Brain microvascular endothelial cell (primary cell): Measurements from ENCODE around the gene KLC1.

Experiments used
- DNase-seq: peaks from one replicate; pipeline ENCODE4 v3.0.0-alpha.2; 2020
- H3K27ac ChIP-seq: fragments of 250-450 bp; sonication (Bioruptor Pico); 2 replicates; pipeline ENCODE4 v1.5.1; 2020; ENCODE audit warnings: mild to moderate bottlenecking, moderate library complexity
- H3K27me3 ChIP-seq: fragments of 250-450 bp; sonication (Bioruptor Pico); replicated peaks from 2 replicates; pipeline ENCODE4 v1.5.1; 2020; ENCODE audit warnings: mild to moderate bottlenecking
- H3K36me3 ChIP-seq: fragments of 250-450 bp; sonication (Bioruptor Pico); replicated peaks from 2 replicates; pipeline ENCODE4 v1.5.1; 2020; ENCODE audit warnings: mild to moderate bottlenecking
- H3K4me3 ChIP-seq: 2 replicates; pipeline ENCODE4 v1.5.1; 2011; ENCODE audit warnings: low read depth, mild to moderate bottlenecking, control low read depth, low read length, moderate library complexity
- CTCF ChIP-seq: IDR thresholded peaks from 2 replicates; pipeline ENCODE4 v1.5.1; 2011; ENCODE audit warnings: low read depth, mild to moderate bottlenecking, moderate library complexity, low read length, control low read depth, inconsistent platforms; ENCODE audit errors: missing control alignments
- in situ Hi-C: cut with HindIII; loops from 2 replicates; pipeline ENCODE4 v1.10.0; 2017; ENCODE audit warnings: low sequenced_read_pairs, low pct_ligation_motif_present

Gene KLC1

GRCh38 chr14:103684871-103685270 is 55.9 kb downstream of the KLC1 start:
- in situ Hi-C loops = no loop called here
- Histone ChIP-seq H3K27ac (no peak overlapping the region), H3K27me3 (no peaks in the 10 kb centered on the region), H3K4me3 (no peak overlapping the region), H3K36me3 (peaks cover 72% of the 10 kb centered on the region)
- no peak for DNase-seq
- no peak for TF ChIP-seq CTCF

GRCh38 chr14:103685276-103686211 is 56.5 kb downstream of the KLC1 start:
- TF ChIP-seq CTCF = no peak
- no peak overlapping the region for H3K27ac ChIP-seq
- in situ Hi-C loops = no loop called here
- no peak for DNase-seq
- H3K36me3 ChIP-seq = peaks cover 67% of the 10 kb centered on the region
- H3K27me3 ChIP-seq = no peaks in the 10 kb centered on the region
- no peak overlapping the region for H3K4me3 ChIP-seq

- Histone ChIP-seq H3K27ac (peak overlapping the region; percentile 82), H3K4me3 (no peak overlapping the region), H3K36me3 (peaks cover 54% of the 10 kb centered on the region), H3K27me3 (no peaks in the 10 kb centered on the region)
- DNase-seq = peak; percentile 56
- no peak for TF ChIP-seq CTCF
- in situ Hi-C loops = no loop called here
Observed at GRCh38 chr14:103686831-103687485, 57.9 kb downstream of the KLC1 start.

- in situ Hi-C loops = no loop called here
- Histone ChIP-seq H3K4me3 (no peak overlapping the region), H3K27me3 (no peaks in the 10 kb centered on the region), H3K27ac (peak overlapping the region; percentile 82), H3K36me3 (peaks cover 49% of the 10 kb centered on the region)
- DNase-seq = no peak
- no peak for TF ChIP-seq CTCF
Observed at GRCh38 chr14:103687712-103688111, 58.7 kb downstream of the KLC1 start.

- Histone ChIP-seq H3K27ac (no peak overlapping the region), H3K4me3 (no peak overlapping the region), H3K27me3 (no peaks in the 10 kb centered on the region), H3K36me3 (peaks cover 49% of the 10 kb centered on the region)
- in situ Hi-C loops = no loop called here
- no peak for TF ChIP-seq CTCF
- no peak for DNase-seq
Observed at GRCh38 chr14:103688441-103688840, 59.4 kb downstream of the KLC1 start.
